SK-N-SH treated with all-trans-retinoic acid at 6 μM for 48 hours (cell line): ENCODE results near the gene SLC27A5.

Source experiments
- ARNTL ChIP-seq: fragments of 450-650 bp; formaldehyde crosslinking; IDR thresholded peaks from 2 replicates; pipeline ENCODE4 v1.5.0; 2020; ENCODE audit warnings: low read depth, mild to moderate bottlenecking, moderate library complexity, borderline replicate concordance
- BACH2 ChIP-seq: fragments of 250-450 bp; sonication (Bioruptor Pico); IDR thresholded peaks from 2 replicates; pipeline ENCODE4 v1.9.0; 2021; ENCODE audit warnings: mild to moderate bottlenecking, borderline replicate concordance
- ESRRG ChIP-seq: fragments of 250-450 bp; sonication (Bioruptor Pico); IDR thresholded peaks from 2 replicates; pipeline ENCODE4 v1.6.1; 2021; ENCODE audit warnings: mild to moderate bottlenecking
- OSR1 ChIP-seq: fragments of 250-450 bp; sonication (Bioruptor Pico); IDR thresholded peaks from 2 replicates; pipeline ENCODE4 v1.8.0; 2022; ENCODE audit warnings: moderate library complexity, mild to moderate bottlenecking, inconsistent platforms
- SNAI2 ChIP-seq: fragments of 250-450 bp; sonication (Bioruptor Pico); IDR thresholded peaks from 2 replicates; pipeline ENCODE4 v1.5.0; 2020; ENCODE audit warnings: mild to moderate bottlenecking, moderate library complexity
- TCF4 ChIP-seq: fragments of 250-450 bp; sonication (Bioruptor Pico); IDR thresholded peaks from 2 replicates; pipeline ENCODE4 v1.8.0; 2021; ENCODE audit warnings: mild to moderate bottlenecking, moderate library complexity, borderline replicate concordance
- ZFP3 ChIP-seq: fragments of 250-450 bp; sonication (Bioruptor Pico); IDR thresholded peaks from 2 replicates; pipeline ENCODE4 v1.5.0; 2020; ENCODE audit warnings: mild to moderate bottlenecking, moderate library complexity
- ZFP30 ChIP-seq: fragments of 450-650 bp; formaldehyde crosslinking; IDR thresholded peaks from 2 replicates; pipeline ENCODE4 v1.5.0; 2022; ENCODE audit warnings: mild to moderate bottlenecking, moderate library complexity
- ZNF565 ChIP-seq: fragments of 450-650 bp; formaldehyde crosslinking; conservative IDR thresholded peaks from 2 replicates; pipeline ENCODE4 v1.5.0; 2020; ENCODE audit warnings: low read depth, mild to moderate bottlenecking, moderate library complexity

DNA sequence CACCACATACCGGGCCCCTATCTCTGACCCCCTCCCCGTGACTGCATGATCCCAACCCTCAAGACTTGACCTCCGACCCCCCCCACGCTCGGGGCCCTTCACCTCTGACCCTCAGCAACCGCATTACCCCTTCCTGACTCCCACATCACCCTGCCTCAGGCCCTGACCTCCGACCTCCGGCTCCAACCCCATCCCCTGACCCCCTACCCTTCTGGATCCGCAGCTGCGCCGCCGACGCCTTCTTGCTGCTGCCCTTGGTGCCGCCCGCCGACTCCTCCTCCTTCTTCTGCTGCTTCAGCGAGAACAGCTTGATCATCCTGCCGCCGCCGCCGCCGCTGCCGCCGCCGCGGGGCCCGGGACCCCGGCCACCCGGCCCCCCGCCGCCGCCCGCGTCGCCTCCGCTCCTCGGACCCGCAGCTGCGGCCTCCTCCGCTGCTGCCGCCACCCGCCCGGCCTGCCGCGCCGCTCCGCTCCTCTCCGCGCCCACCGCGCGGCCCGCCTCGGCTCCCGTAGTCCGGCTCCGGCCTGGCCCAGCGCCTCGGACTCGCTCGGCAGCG is 46.4 kb upstream of the SLC27A5 start, which contains the start of gene UBE2M:
- TF ChIP-seq ZFP3 (CRISPR knock-in tag): no peak
- no peak for TF ChIP-seq SNAI2 (CRISPR knock-in tag)
- TF ChIP-seq ESRRG (CRISPR knock-in tag): no peak
- no peak for TF ChIP-seq BACH2 (CRISPR knock-in tag)
- no peak for TF ChIP-seq OSR1 (CRISPR knock-in tag)
- TF ChIP-seq ZFP30 (CRISPR knock-in tag): no peak
- no peak for TF ChIP-seq TCF4 (CRISPR knock-in tag)
- no peak for TF ChIP-seq ARNTL (CRISPR knock-in tag)
- no peak for TF ChIP-seq ZNF565 (CRISPR knock-in tag)
